HEK293 (cell line): ENCODE data around the gene LOXL1.

Experiments used
- CTCF ChIA-PET: fragments of 350-600 bp; formaldehyde crosslinking; extraction: SDS; loops from one replicate; lab custom pipeline; 2021; ENCODE audit warnings: antibody characterized with exemption; lab: Yijun Ruan, JAX
- POLR2A ChIA-PET: fragments of 300-600 bp; formaldehyde crosslinking; extraction: SDS; loops from one replicate; lab custom pipeline; 2020; ENCODE audit warnings: antibody characterized with exemption, inconsistent platforms; lab: Yijun Ruan, JAX
- H3K27ac ChIP-seq: fragments of 200-500 bp; sonication (Bioruptor generic); 2 replicates; pipeline ENCODE4 v1.5.1; 2014; ENCODE audit warnings: low read depth, low read length, control low read depth, inconsistent platforms; ENCODE audit errors: extremely low read depth
- H3K36me3 ChIP-seq, 2 experiments: fragments of 200-500 bp in 1 of 2; sonication (Bioruptor generic) in 1 of 2; 1 replicate in 1 of 2; 2 replicates in 1 of 2; pipeline ENCODE4 v1.5.1; 2014 to 2017; ENCODE audit warnings: inconsistent platforms in 2 of 2, low read length in 2 of 2; ENCODE audit not compliant: control insufficient read depth in 2 of 2, insufficient read depth in 1 of 2
- H3K4me1 ChIP-seq: fragments of 200-500 bp; sonication (Bioruptor generic); 2 replicates; pipeline ENCODE4 v1.5.1; 2014; ENCODE audit warnings: mild to moderate bottlenecking, low read length, inconsistent platforms; ENCODE audit not compliant: control insufficient read depth, insufficient read depth
- H3K4me3 ChIP-seq: 2 replicates; pipeline ENCODE4 v1.5.1; 2011; ENCODE audit warnings: low read depth, mild to moderate bottlenecking, control low read depth, low read length, moderate library complexity
- H3K9me3 ChIP-seq: fragments of 200-500 bp; sonication (Bioruptor generic); 2 replicates; pipeline ENCODE4 v1.5.1; 2014; ENCODE audit warnings: low read depth, low read length, inconsistent platforms; ENCODE audit not compliant: control insufficient read depth, insufficient read depth
- GFI1B ChIP-seq: fragments of 450-650 bp; formaldehyde crosslinking; IDR thresholded peaks from 2 replicates; pipeline ENCODE4 v1.5.1; 2016; ENCODE audit warnings: missing biosample characterization, missing genetic modification characterization
- GLI4 ChIP-seq: fragments of 450-650 bp; formaldehyde crosslinking; IDR thresholded peaks from 2 replicates; pipeline ENCODE4 v1.5.1; 2016; ENCODE audit warnings: missing biosample characterization, missing genetic modification characterization
- KLF8 ChIP-seq: fragments of 450-650 bp; formaldehyde crosslinking; IDR thresholded peaks from 2 replicates; pipeline ENCODE4 v1.5.1; 2016; ENCODE audit warnings: missing biosample characterization, missing genetic modification characterization
- MZF1 ChIP-seq: fragments of 450-650 bp; formaldehyde crosslinking; IDR thresholded peaks from 2 replicates; pipeline ENCODE4 v1.5.1; 2017; ENCODE audit warnings: missing biosample characterization, missing genetic modification characterization, borderline replicate concordance
- OVOL3 ChIP-seq: fragments of 450-650 bp; formaldehyde crosslinking; IDR thresholded peaks from 2 replicates; pipeline ENCODE4 v1.5.1; 2016; ENCODE audit warnings: missing biosample characterization, missing genetic modification characterization
- SCRT1 ChIP-seq: fragments of 450-650 bp; formaldehyde crosslinking; IDR thresholded peaks from 2 replicates; pipeline ENCODE4 v1.5.1; 2016; ENCODE audit warnings: missing biosample characterization, missing genetic modification characterization, borderline replicate concordance
- ZBTB11 ChIP-seq: fragments of 450-650 bp; formaldehyde crosslinking; conservative IDR thresholded peaks from 2 replicates; pipeline ENCODE4 v1.5.1; 2016; ENCODE audit warnings: low read depth, missing biosample characterization, missing genetic modification characterization
- ZNF184 ChIP-seq: fragments of 450-650 bp; IDR thresholded peaks from 2 replicates; pipeline ENCODE4 v1.5.1; 2018; ENCODE audit warnings: missing biosample characterization, mild to moderate bottlenecking, missing genetic modification characterization
- ZNF214 ChIP-seq: fragments of 450-650 bp; formaldehyde crosslinking; IDR thresholded peaks from 2 replicates; pipeline ENCODE4 v1.5.1; 2017; ENCODE audit warnings: missing biosample characterization, mild to moderate bottlenecking, missing genetic modification characterization, borderline replicate concordance
- ZNF324 ChIP-seq: fragments of 450-650 bp; formaldehyde crosslinking; IDR thresholded peaks from 2 replicates; pipeline ENCODE4 v1.5.1; 2016; ENCODE audit warnings: missing biosample characterization, missing genetic modification characterization
- ZNF362 ChIP-seq: fragments of 450-650 bp; formaldehyde crosslinking; IDR thresholded peaks from 2 replicates; pipeline ENCODE4 v1.5.1; 2016; ENCODE audit warnings: missing biosample characterization, missing genetic modification characterization
- ZNF391 ChIP-seq: fragments of 450-650 bp; formaldehyde crosslinking; IDR thresholded peaks from 2 replicates; pipeline ENCODE4 v1.5.1; 2016; ENCODE audit warnings: low read depth, missing biosample characterization, missing genetic modification characterization, borderline replicate concordance
- ZNF394 ChIP-seq: fragments of 450-650 bp; formaldehyde crosslinking; IDR thresholded peaks from 2 replicates; pipeline ENCODE4 v1.5.1; 2016; ENCODE audit warnings: missing biosample characterization, missing genetic modification characterization, mild to moderate bottlenecking, moderate library complexity, borderline replicate concordance
- ZNF518A ChIP-seq: fragments of 450-650 bp; formaldehyde crosslinking; conservative IDR thresholded peaks from 2 replicates; pipeline ENCODE4 v1.5.1; 2016; ENCODE audit warnings: low read depth, missing biosample characterization, missing genetic modification characterization
- ZNF660 ChIP-seq: fragments of 450-650 bp; IDR thresholded peaks from 2 replicates; pipeline ENCODE4 v1.5.1; 2018; ENCODE audit warnings: missing biosample characterization, mild to moderate bottlenecking, missing genetic modification characterization
- ZNF692 ChIP-seq: fragments of 450-650 bp; formaldehyde crosslinking; IDR thresholded peaks from 2 replicates; pipeline ENCODE4 v1.5.1; 2016; ENCODE audit warnings: missing biosample characterization, missing genetic modification characterization
- ZNF76 ChIP-seq: fragments of 450-650 bp; formaldehyde crosslinking; IDR thresholded peaks from 2 replicates; pipeline ENCODE4; 2016; ENCODE audit warnings: low read depth, missing biosample characterization, missing genetic modification characterization, borderline replicate concordance
- ZNF843 ChIP-seq: fragments of 450-650 bp; formaldehyde crosslinking; IDR thresholded peaks from 2 replicates; pipeline ENCODE4 v1.5.1; 2016; ENCODE audit warnings: missing biosample characterization, missing genetic modification characterization

Gene LOXL1

GRCh38 chr15:73965758-73966113, 39.5 kb downstream of the LOXL1 start:
- H3K27ac ChIP-seq, result no peak overlapping the region
- H3K4me3 ChIP-seq, result no peak overlapping the region

GRCh38 chr15:73968461-73968860, 42.2 kb downstream of the LOXL1 start:
- Histone ChIP-seq H3K4me1 (peaks cover 3% of the 10 kb centered on the region; the same call in 1 of the 2 replicates), H3K4me3 (no peak overlapping the region), H3K9me3 (no peaks in the 10 kb centered on the region), H3K36me3 (no peaks in the 10 kb centered on the region), H3K27ac (no peak overlapping the region)
- POLR2A ChIA-PET, result no interaction called here
- CTCF ChIA-PET, result interaction anchor here (0.9 to 13.4 kb wide), 4 partner anchors 14 to 74 kb away, joined by 3 to 276 read pairs (median 126); no protein-coding TSS in a partner anchor
- TF ChIP-seq ZNF660 (tag by site-specific recombination) (no peak), GFI1B (tag by site-specific recombination) (no peak), OVOL3 (tag by site-specific recombination) (no peak), ZNF184 (tag by site-specific recombination) (no peak), ZNF692 (tag by site-specific recombination) (no peak), ZNF394 (tag by site-specific recombination) (no peak), GLI4 (no peak), ZNF391 (tag by site-specific recombination) (no peak), ZNF214 (tag by site-specific recombination) (no peak), ZBTB11 (tag by site-specific recombination) (no peak), SCRT1 (tag by site-specific recombination) (no peak), ZNF76 (tag by site-specific recombination) (no peak), KLF8 (tag by site-specific recombination) (no peak), MZF1 (tag by site-specific recombination) (no peak)

More at GRCh38 chr15:73965758-73966113, 39.5 kb downstream of the LOXL1 start:
- Histone ChIP-seq H3K4me1 (peaks cover 3% of the 10 kb centered on the region; the same call in 1 of the 2 replicates), H3K9me3 (no peaks in the 10 kb centered on the region), H3K36me3 (no peaks in the 10 kb centered on the region)
- ChIA-PET POLR2A (no interaction called here), CTCF (interaction anchor here (0.5 to 13.4 kb wide), 25 partner anchors 11 to 1843 kb away, joined by 3 to 276 read pairs (median 4); partner anchors contain the start of gene PML)
- TF ChIP-seq ZNF324 (tag by site-specific recombination), result no peak
- TF ChIP-seq ZNF362 (tag by site-specific recombination), result peak; percentile 81; the same call in 1 of the 2 replicates
- TF ChIP-seq ZNF843, result no peak
- TF ChIP-seq ZNF518A (tag by site-specific recombination), result no peak
